ENCODE data around the gene TRIL.

Gene TRIL

GRCh38 chr7:28940741-28941384 is 17.3 kb downstream of the TRIL start:
- no peak for DNase-seq (ENCODE audit: low spot score)

- DNase-seq (ENCODE audit: low spot score): no peak
Measured at GRCh38 chr7:28939844-28940544, 18.1 kb downstream of the TRIL start.

DNA sequence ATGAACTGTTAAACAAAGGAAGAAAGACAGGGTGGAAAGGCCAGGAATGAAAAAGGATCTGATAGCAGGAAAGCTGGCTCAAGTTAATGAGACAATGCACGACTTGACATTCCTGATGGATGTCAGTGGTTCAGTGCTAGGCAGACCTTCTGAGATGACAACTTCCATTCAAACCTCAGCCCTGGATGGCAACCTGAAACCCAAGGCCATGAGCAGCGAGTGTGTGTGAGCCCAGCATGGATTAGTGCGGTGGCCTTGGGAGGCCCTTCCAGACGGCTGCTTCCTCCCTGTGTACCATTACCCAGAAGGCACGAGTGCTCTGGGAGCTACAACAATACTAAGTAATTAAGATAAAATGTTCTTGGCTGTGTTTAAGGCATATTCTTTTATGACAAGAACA is 18.8 kb downstream of the TRIL start:
- DNase-seq (ENCODE audit: low spot score): no peak

DNA sequence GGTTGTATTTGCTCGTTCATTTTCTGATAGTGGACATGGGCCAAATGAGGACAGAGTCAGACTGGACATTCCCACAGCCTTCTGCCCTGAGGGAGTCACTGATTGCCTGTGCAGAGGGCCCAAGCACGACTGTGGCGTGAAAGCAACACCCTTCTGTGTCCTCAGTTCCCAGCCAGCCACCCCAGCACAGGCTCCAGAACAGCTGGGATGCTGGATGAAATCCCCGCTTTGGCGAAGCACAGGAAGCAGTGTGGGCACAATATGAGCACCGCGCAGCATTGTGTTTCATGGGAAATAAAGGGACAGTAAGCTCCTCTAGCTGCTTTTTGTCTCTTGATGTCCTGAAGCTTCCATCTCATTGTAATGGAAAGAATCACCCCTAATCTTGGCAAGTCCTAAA is 20.5 kb downstream of the TRIL start:
- DNase-seq (ENCODE audit: low spot score): no peak

DNA sequence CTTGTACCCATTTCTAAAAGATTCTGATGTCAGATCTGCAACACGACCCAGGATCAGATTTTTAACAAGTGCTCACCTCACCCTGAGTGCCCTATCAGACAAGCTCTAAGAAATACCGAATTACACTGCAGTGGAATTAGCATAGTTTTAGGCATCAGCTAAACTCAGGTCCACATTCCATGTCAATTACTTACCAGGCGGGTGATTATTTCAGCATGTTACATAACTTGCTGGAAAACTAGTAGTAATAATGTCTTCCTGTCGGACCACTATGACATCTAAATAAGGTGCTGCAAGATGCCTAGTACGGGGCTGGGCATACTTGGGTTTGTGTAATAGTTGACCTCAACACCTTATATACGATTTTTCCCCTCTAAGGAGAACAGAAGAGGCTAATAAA is 21.0 kb downstream of the TRIL start:
- DNase-seq (ENCODE audit: low spot score): no peak

GRCh38 chr7:28933846-28934320 is 24.2 kb downstream of the TRIL start:
- no peak for DNase-seq (ENCODE audit: low spot score)

GRCh38 chr7:28931565-28931964 is 26.6 kb downstream of the TRIL start:
- DNase-seq (ENCODE audit: low spot score): no peak

DNA sequence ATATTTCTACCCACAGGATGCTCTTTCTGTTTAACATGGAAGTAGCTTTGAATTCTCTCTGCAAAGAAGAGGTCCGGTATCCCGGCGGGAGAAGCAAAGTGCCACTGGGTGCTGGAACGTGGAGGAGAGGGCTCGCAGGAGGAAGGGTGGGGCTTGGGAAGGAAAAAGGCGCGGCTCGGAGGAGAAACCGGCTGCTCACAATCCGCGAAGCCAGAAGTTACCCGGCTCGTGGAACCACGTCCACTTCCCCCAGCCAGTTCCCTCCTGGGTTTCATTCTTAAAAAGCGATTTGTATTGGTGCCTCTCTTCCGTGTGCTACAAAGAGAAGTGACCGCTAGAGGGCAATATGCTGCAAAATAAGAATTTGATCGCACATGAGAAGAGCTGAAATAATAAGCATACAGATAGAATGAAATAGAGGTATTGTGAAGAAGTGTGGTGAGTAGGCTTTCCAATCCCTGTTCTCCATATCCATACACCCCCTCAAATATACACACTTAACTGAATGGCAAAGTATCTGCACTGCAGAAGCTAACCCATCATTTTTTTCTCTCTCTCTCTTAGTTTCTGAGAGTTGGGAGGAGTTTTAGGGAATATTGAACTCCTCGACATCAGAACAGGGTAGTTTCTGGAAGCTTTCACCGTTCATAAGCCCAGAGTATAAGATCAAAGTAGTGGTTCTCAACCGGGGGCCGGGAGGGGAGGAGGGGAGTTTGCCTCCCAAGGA is 31.1 kb downstream of the TRIL start:
- DNase-seq (ENCODE audit: low spot score): peak; percentile 71

DNA sequence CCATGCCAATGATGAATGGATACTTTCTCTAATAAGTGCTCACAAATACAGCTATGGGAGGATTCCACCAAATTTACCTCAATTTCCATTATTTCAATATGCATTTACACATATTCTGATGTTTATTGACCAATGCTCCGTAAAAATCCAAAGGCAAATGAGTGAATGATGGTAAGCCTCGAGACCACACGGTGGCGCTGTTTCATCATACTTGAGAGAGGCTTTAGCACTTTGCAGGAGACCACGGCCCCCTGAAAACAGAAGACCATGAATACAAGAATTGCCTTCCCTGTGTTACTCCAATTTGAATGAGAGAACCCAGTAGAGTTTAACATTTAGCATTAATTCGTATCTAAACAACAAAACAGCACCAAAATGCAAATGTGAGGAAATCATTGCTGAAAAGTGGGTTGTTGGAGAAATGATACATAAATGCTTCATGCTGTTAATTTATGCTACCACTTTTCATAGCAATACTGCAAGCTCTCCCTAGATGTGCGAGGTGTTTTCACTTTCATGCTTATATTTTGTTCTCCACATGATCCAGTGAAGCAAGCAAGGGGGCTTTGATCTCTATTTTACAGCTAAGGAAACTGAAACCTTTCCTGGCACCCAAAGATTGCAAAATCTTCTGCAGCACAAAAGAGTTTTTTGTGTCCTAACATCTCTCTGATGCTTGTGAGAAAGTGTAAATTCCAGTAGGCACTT is 35.4 kb downstream of the TRIL start:
- DNase-seq (ENCODE audit: low spot score): peak; percentile 64

DNA sequence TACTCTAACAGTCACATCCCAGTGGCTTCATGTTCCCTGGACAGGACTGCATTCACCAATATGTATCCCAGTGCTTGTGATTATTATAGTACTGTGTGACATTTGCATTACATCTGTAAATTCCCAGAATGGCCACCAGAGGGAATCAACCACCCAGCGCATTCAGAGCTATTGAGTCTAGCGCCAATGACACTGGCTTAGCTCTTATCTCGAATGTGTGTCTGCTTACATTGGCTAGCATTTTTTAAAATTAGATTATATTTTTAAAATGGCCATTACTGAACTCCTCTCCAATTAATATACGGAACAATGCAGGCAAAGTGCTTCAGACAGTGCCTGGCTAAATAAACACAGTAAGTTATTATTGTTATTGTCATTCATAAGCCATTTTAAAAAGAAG is 36.3 kb downstream of the TRIL start:
- peak; percentile 72 for DNase-seq (ENCODE audit: low spot score)

DNA sequence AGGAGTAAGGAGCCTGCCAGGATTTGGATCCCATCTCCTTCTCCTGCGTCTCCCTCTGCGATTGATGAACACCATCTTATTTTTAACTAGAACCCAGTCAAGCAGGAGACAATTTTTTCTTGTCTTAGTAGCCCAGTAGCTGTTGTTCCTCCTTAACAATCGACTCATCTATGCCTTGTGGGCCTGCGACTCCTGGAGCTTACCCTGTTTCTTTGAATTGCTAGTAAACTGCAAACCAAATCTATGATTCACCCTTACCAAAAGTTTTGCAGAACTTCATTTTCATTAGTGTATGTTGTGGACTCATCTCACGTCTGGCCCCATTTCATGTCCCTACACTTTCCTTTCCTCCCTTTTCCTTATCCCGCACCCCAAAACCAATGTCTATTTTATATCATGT is 37.7 kb downstream of the TRIL start:
- DNase-seq (ENCODE audit: low spot score): no peak

DNA sequence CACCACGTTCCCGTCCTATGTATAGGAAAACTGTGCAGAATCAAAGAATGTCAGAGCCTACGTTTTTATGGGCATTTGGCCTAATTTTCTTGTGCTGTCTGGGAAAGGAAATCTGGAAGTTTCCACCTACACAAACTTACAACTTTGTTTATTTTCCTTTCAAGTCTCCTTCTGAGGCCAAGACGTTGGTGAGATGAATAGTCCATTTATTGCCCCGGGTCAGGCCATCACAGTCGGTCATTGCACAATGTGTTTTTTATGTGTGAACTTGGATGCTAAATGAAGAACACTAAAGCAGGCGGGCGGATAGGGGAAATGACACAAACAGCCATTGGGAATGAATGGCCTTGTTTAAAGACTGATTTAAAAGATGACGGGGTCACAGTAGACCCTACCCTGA is 38.6 kb downstream of the TRIL start:
- DNase-seq (ENCODE audit: low spot score): no peak

- no peak for DNase-seq (ENCODE audit: low spot score)
Measured at GRCh38 chr7:28908775-28909174, 49.4 kb downstream of the TRIL start.

DNA sequence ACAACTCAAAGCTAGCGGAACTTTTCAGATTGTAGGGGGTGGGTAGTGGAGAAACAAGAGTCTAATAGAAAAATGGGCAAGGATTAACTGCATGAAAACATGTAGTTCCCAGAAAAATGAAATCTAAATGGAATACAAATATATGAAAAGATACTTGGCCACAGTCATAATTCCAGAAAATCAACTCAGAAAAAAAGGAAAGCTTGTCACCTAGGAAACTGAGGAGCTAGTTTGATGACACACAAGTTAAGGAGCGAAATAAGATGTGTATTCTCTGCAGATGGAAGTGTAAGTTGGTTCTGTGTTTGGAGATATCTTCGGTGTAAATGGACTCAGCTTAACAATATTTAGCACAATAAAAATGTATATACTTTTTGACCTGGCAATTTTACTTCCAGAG is 52.7 kb downstream of the TRIL start:
- DNase-seq (ENCODE audit: low spot score): no peak

DNA sequence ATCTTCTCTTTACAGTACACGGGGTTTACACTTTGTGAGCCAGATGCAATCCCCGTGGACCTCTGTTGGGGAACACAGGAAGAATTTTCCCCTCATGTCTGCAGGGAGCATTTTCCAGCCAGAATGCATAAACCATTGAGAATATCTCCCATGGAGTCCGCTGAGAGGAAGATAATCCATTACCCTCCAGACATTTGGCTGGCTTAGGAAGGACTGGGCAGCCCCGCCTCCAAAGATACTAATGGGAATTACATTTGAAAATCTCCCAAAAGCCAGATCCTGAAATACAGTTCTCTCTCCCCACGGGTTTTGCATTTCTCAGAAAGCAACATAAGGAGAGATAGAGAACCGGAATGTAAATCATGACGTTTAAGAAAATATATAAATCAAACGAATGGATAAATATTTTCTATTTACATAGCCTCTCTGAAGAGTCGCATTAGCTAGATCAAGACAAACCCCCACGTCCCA is 53.5 kb downstream of the TRIL start:
- no peak for DNase-seq (ENCODE audit: low spot score)

DNA sequence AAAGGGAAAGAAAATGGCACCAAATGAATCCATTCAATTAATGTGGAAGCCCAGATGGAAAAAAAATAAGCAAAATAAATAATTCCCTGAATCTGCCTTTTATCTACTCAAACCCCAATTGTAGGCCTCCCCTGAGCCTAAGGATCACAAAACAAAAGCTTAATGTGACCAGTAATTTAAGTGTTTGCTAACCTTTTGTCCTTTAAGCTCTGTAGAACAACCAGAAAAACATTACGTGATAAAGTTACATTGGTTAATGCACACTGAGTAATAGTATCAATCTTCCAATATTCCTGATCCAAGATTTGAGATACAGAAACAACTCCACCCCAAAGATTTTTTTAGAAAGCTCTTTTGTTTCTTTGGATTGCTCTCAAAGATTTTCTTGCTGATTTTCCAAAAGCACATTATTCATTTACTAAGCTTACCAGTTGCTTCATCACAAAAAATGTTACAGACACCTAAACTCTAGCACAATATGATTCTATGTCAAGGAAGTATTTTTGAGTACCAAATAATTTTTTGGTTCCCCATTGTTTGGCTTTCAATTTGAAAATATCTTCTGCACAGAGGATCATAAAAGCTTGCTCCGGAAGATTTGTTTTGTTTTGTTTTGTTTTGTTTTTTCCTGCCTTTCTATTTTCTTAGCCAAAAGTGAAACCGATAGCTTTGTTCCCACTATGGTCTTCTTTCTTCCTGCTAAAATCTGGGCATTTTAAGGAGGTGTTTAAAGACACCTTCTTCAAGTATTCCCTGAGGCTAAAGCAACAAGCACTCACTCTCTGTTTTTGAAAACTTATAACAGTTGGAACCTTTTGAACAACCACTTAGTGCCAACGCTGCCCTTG is 54.2 kb downstream of the TRIL start:
- DNase-seq (ENCODE audit: low spot score): no peak
